ENCODE measurements around the gene NOL9.

NOL9 gene

GRCh38 chr1:6474815-6475282, 79.5 kb downstream of the NOL9 start:
- no peak overlapping the region for H3K9ac ChIP-seq (ENCODE audit: low read length)
- no peak overlapping the region for H3K18ac ChIP-seq (ENCODE audit: low read depth in 1 of 2, low read length in 2 of 2)
- no peak overlapping the region for H3K4ac ChIP-seq (ENCODE audit: low read depth in 1 of 2, low read length in 2 of 2)
- no peak overlapping the region for H2BK5ac ChIP-seq (ENCODE audit: low read depth, low read length, poor library complexity, severe bottlenecking)
- H2AFZ ChIP-seq (ENCODE audit: low read depth, low read length), result no peak overlapping the region
- H2BK12ac ChIP-seq (ENCODE audit: low read length in 2 of 2), result no peak overlapping the region
- no peak overlapping the region for H3K27ac ChIP-seq (ENCODE audit: low read length, poor library complexity, severe bottlenecking)
- no peak overlapping the region for H3K4me2 ChIP-seq (ENCODE audit: low read length, poor library complexity, severe bottlenecking)
- no peak for DNase-seq
- H3K14ac ChIP-seq (ENCODE audit: low read length in 2 of 2), result no peak overlapping the region
- H3K4me3 ChIP-seq (ENCODE audit: insufficient read depth in 1 of 2, low read depth in 1 of 2, low read length in 2 of 2), result no peak overlapping the region
- 95% methylated on average over 12 of the region's 13 CpGs for WGBS
- peaks cover 20 to 74% of the 10 kb centered on the region in 2 experiments for H3K36me3 ChIP-seq (ENCODE audit: control insufficient read depth in 1 of 2, insufficient read depth in 2 of 2, low read depth in 1 of 2, low read length in 2 of 2)
- no peaks in the 10 kb centered on the region for H3K9me3 ChIP-seq (ENCODE audit: control insufficient read depth, low read length)
- H4K91ac ChIP-seq (ENCODE audit: low read length), result no peak overlapping the region
- peaks cover 0 to 4% of the 10 kb centered on the region in 2 experiments for H3K27me3 ChIP-seq (ENCODE audit: control insufficient read depth in 1 of 2, insufficient read depth in 1 of 2, low read length in 2 of 2)
- no peak overlapping the region for H3K23ac ChIP-seq (ENCODE audit: low read length in 2 of 2)
- no peak overlapping the region for H2BK15ac ChIP-seq (ENCODE audit: low read depth, poor library complexity, severe bottlenecking)
- H2BK120ac ChIP-seq (ENCODE audit: low read depth, low read length), result no peak overlapping the region
- no peak overlapping the region for H2AK5ac ChIP-seq (ENCODE audit: low read length, severe bottlenecking)
- H3K79me1 ChIP-seq (replicated peaks; ENCODE audit: low read length, poor library complexity, severe bottlenecking), result peaks cover 6% of the 10 kb centered on the region
- H4K8ac ChIP-seq (ENCODE audit: low read length), result no peak overlapping the region
- peaks cover 2% of the 10 kb centered on the region for H3K4me1 ChIP-seq (ENCODE audit: control insufficient read depth, insufficient read depth, low read depth, low read length)

GRCh38 chr1:6473974-6474814, 80.1 kb downstream of the NOL9 start:
- Histone ChIP-seq H3K9ac (ENCODE audit: low read length) (no peak overlapping the region), H3K27me3 (ENCODE audit: control insufficient read depth in 1 of 2, insufficient read depth in 1 of 2, low read length in 2 of 2) (peaks cover 0 to 4% of the 10 kb centered on the region in 2 experiments), H3K4ac (ENCODE audit: low read depth in 1 of 2, low read length in 2 of 2) (no peak overlapping the region), H3K4me1 (ENCODE audit: control insufficient read depth, insufficient read depth, low read depth, low read length) (peaks cover 2% of the 10 kb centered on the region), H2BK15ac (ENCODE audit: low read depth, poor library complexity, severe bottlenecking) (no peak overlapping the region), H3K36me3 (ENCODE audit: control insufficient read depth in 1 of 2, insufficient read depth in 2 of 2, low read depth in 1 of 2, low read length in 2 of 2) (peaks cover 27 to 80% of the 10 kb centered on the region in 2 experiments), H3K4me3 (ENCODE audit: insufficient read depth in 1 of 2, low read depth in 1 of 2, low read length in 2 of 2) (no peak overlapping the region), H2AFZ (ENCODE audit: low read depth, low read length) (no peak overlapping the region), H4K91ac (ENCODE audit: low read length) (no peak overlapping the region), H3K27ac (ENCODE audit: low read length, poor library complexity, severe bottlenecking) (no peak overlapping the region), H2BK120ac (ENCODE audit: low read depth, low read length) (no peak overlapping the region), H2BK12ac (ENCODE audit: low read length in 2 of 2) (no peak overlapping the region), H2AK5ac (ENCODE audit: low read length, severe bottlenecking) (no peak overlapping the region), H3K14ac (ENCODE audit: low read length in 2 of 2) (no peak overlapping the region), H4K8ac (ENCODE audit: low read length) (no peak overlapping the region), H3K79me1 (replicated peaks; ENCODE audit: low read length, poor library complexity, severe bottlenecking) (peaks cover 3% of the 10 kb centered on the region), H3K18ac (ENCODE audit: low read depth in 1 of 2, low read length in 2 of 2) (no peak overlapping the region), H2BK5ac (ENCODE audit: low read depth, low read length, poor library complexity, severe bottlenecking) (no peak overlapping the region), H3K23ac (ENCODE audit: low read length in 2 of 2) (no peak overlapping the region), H3K4me2 (ENCODE audit: low read length, poor library complexity, severe bottlenecking) (no peak overlapping the region), H3K9me3 (ENCODE audit: control insufficient read depth, low read length) (no peaks in the 10 kb centered on the region)
- 88% methylated on average over 21 of the region's 33 CpGs for WGBS
- DNase-seq, result no peak

DNA sequence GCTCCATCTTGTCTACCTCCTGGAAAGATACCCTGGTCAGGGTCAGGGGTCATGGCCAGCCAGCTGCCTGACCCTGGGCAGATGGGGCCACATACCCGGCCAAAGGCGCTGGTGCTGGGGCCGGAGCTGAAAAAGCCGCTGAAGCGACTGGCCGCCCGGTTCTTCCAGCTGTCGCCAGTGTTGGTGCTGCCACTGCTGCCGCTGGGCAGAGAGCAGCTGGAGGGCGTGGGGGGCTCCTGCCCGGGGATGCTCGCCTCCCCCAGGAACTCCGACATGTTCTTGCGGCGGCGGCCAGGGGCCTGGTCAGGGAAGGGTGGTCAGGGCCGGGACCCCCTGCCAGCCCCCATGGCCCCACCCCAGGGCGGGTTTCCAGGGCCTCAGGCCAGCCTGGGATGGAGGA, 81.2 kb downstream of the NOL9 start:
- Histone ChIP-seq H3K4me2 (ENCODE audit: low read length, poor library complexity, severe bottlenecking) (no peak overlapping the region), H2BK15ac (ENCODE audit: low read depth, poor library complexity, severe bottlenecking) (no peak overlapping the region), H2AFZ (ENCODE audit: low read depth, low read length) (no peak overlapping the region), H2BK5ac (ENCODE audit: low read depth, low read length, poor library complexity, severe bottlenecking) (no peak overlapping the region), H3K9ac (ENCODE audit: low read length) (no peak overlapping the region), H2BK12ac (ENCODE audit: low read length in 2 of 2) (no peak overlapping the region), H2AK5ac (ENCODE audit: low read length, severe bottlenecking) (no peak overlapping the region), H4K91ac (ENCODE audit: low read length) (no peak overlapping the region), H2BK120ac (ENCODE audit: low read depth, low read length) (no peak overlapping the region), H3K23ac (ENCODE audit: low read length in 2 of 2) (no peak overlapping the region), H3K27me3 (ENCODE audit: control insufficient read depth in 1 of 2, insufficient read depth in 1 of 2, low read length in 2 of 2) (peaks cover 0 to 4% of the 10 kb centered on the region in 2 experiments), H3K4ac (ENCODE audit: low read depth in 1 of 2, low read length in 2 of 2) (no peak overlapping the region), H3K9me3 (ENCODE audit: control insufficient read depth, low read length) (no peaks in the 10 kb centered on the region), H4K8ac (ENCODE audit: low read length) (no peak overlapping the region), H3K14ac (ENCODE audit: low read length in 2 of 2) (no peak overlapping the region), H3K4me3 (ENCODE audit: insufficient read depth in 1 of 2, low read depth in 1 of 2, low read length in 2 of 2) (no peak overlapping the region), H3K27ac (ENCODE audit: low read length, poor library complexity, severe bottlenecking) (no peak overlapping the region), H3K4me1 (ENCODE audit: control insufficient read depth, insufficient read depth, low read depth, low read length) (peaks cover 2% of the 10 kb centered on the region), H3K36me3 (ENCODE audit: control insufficient read depth in 1 of 2, insufficient read depth in 2 of 2, low read depth in 1 of 2, low read length in 2 of 2) (peaks cover 35 to 91% of the 10 kb centered on the region in 2 experiments), H3K18ac (ENCODE audit: low read depth in 1 of 2, low read length in 2 of 2) (no peak overlapping the region), H3K79me1 (replicated peaks; ENCODE audit: low read length, poor library complexity, severe bottlenecking) (peaks cover 3% of the 10 kb centered on the region)
- no peak for DNase-seq
- 95% methylated on average over 18 of the region's 18 CpGs for WGBS

GRCh38 chr1:6472391-6472790, 81.9 kb downstream of the NOL9 start:
- Histone ChIP-seq H2BK5ac (ENCODE audit: low read depth, low read length, poor library complexity, severe bottlenecking) (no peak overlapping the region), H4K91ac (ENCODE audit: low read length) (no peak overlapping the region), H2AK5ac (ENCODE audit: low read length, severe bottlenecking) (no peak overlapping the region), H3K36me3 (ENCODE audit: control insufficient read depth in 1 of 2, insufficient read depth in 2 of 2, low read depth in 1 of 2, low read length in 2 of 2) (peaks cover 35 to 95% of the 10 kb centered on the region in 2 experiments), H3K23ac (ENCODE audit: low read length in 2 of 2) (no peak overlapping the region), H3K4me3 (ENCODE audit: insufficient read depth in 1 of 2, low read depth in 1 of 2, low read length in 2 of 2) (no peak overlapping the region), H3K18ac (ENCODE audit: low read depth in 1 of 2, low read length in 2 of 2) (no peak overlapping the region), H2BK15ac (ENCODE audit: low read depth, poor library complexity, severe bottlenecking) (no peak overlapping the region), H4K8ac (ENCODE audit: low read length) (no peak overlapping the region), H3K9me3 (ENCODE audit: control insufficient read depth, low read length) (no peaks in the 10 kb centered on the region), H3K14ac (ENCODE audit: low read length in 2 of 2) (no peak overlapping the region), H3K27ac (ENCODE audit: low read length, poor library complexity, severe bottlenecking) (no peak overlapping the region), H3K4me1 (ENCODE audit: control insufficient read depth, insufficient read depth, low read depth, low read length) (peaks cover 2% of the 10 kb centered on the region), H3K79me1 (replicated peaks; ENCODE audit: low read length, poor library complexity, severe bottlenecking) (peaks cover 3% of the 10 kb centered on the region), H3K4ac (ENCODE audit: low read depth in 1 of 2, low read length in 2 of 2) (no peak overlapping the region), H3K4me2 (ENCODE audit: low read length, poor library complexity, severe bottlenecking) (no peak overlapping the region), H2BK12ac (ENCODE audit: low read length in 2 of 2) (no peak overlapping the region), H3K9ac (ENCODE audit: low read length) (no peak overlapping the region), H2AFZ (ENCODE audit: low read depth, low read length) (no peak overlapping the region), H2BK120ac (ENCODE audit: low read depth, low read length) (no peak overlapping the region), H3K27me3 (ENCODE audit: control insufficient read depth in 1 of 2, insufficient read depth in 1 of 2, low read length in 2 of 2) (peaks cover 0 to 4% of the 10 kb centered on the region in 2 experiments)
- no peak for DNase-seq
- WGBS, result 96% methylated on average over 10 of the region's 10 CpGs
